Stomach (tissue), 9 donors: Measurements from ENCODE around the gene CECR2. TPM values are rescaled to one million over a fixed set of nuclear protein-coding genes. Genes with fewer than 3 reads are reported as not detected.

Source experiments
- DNase-seq, 2 donors: peaks; one replicate each; pipeline versions ENCODE4 v3.0.0 to v3.0.0-alpha.2; 2013 to 2019
- H3K27ac ChIP-seq, 5 donors: fragments of 200-600 bp in 4 of 5; sonication (generic) in 4 of 5; one replicate each; pipeline ENCODE4 v1.5.1; 2013 to 2019; ENCODE audit warnings: mild to moderate bottlenecking in 1 of 5, moderate library complexity in 1 of 5
- H3K27me3 ChIP-seq, 3 donors: fragments of 200-600 bp; sonication (generic); one replicate each; pipeline ENCODE4 v1.5.1; 2017 to 2019; ENCODE audit warnings: mixed run types in 1 of 3
- H3K36me3 ChIP-seq, 4 donors: fragments of 200-600 bp; sonication (generic); 1 replicate in 3 of 4; 2 replicates in 1 of 4; pipeline ENCODE4 v1.5.1; 2016 to 2019
- H3K4me1 ChIP-seq, 4 donors: fragments of 200-600 bp; sonication (generic); one replicate each; pipeline ENCODE4 v1.5.1; 2016 to 2019
- H3K4me3 ChIP-seq, 4 donors: fragments of 200-600 bp; sonication (generic) in 3 of 4; one replicate each; pipeline ENCODE4 v1.5.1; 2016 to 2019; ENCODE audit warnings: mild to moderate bottlenecking in 1 of 4
- H3K9me3 ChIP-seq, 4 donors: fragments of 200-600 bp; sonication (generic); one replicate each; pipeline ENCODE4 v1.5.1; 2016 to 2019
- CTCF ChIP-seq, 7 experiments: fragments of 450-650 bp in 4 of 7; fragments of 200-600 bp in 3 of 7; sonication (generic) in 3 of 7; IDR thresholded peaks; one replicate each; pipeline ENCODE4 v1.5.1; 2016 to 2019; ENCODE audit warnings: antibody characterized with exemption in 7 of 7, control low read depth in 2 of 7, mild to moderate bottlenecking in 1 of 7
- EP300 ChIP-seq: sonication (generic); formaldehyde crosslinking; IDR thresholded peaks from one replicate; pipeline ENCODE4 v1.6.1; 2017; ENCODE audit warnings: antibody characterized with exemption
- POLR2A ChIP-seq, 4 donors: fragments of 450-650 bp; IDR thresholded peaks; one replicate each; pipeline ENCODE4 v1.6.1; 2016; ENCODE audit warnings: antibody characterized with exemption in 4 of 4, control low read depth in 2 of 4, mild to moderate bottlenecking in 1 of 4, moderate library complexity in 1 of 4
- POLR2AphosphoS5 ChIP-seq, 3 donors: sonication (generic); formaldehyde crosslinking; IDR thresholded peaks; one replicate each; pipeline ENCODE4 v1.6.1; 2016; ENCODE audit warnings: antibody characterized with exemption in 3 of 3
- WGBS, 5 donors: extraction: QIAGEN DNeasy Blood & Tissue Kit in 3 of 5; methylation state at CpG; one replicate each; pipeline versions ENCODE4 v1.1.5 to v1.1.7; 2013 to 2018; 5-methylcytosine and 5-hydroxymethylcytosine counted together
- intact Hi-C: fragments of 100-400 bp; cut with DNase I; formaldehyde crosslinking; loops from one replicate; pipeline ENCODE4 v1.15.1; 2023; ENCODE audit warnings: low total_unique reads
- polyA plus RNA-seq, 3 donors: library from polyadenylated mRNA; stranded (reverse); fragments of 200-250 nt; gene quantifications; one replicate each; pipeline ENCODE4 v1.2.3, GENCODE V29; 2013
- total RNA-seq, 5 donors: library from RNA; depleted of rRNA; stranded (reverse); fragments of >200 nt; gene quantifications; one replicate each; pipeline versions ENCODE4 v1.1.0 to v1.2.3, GENCODE V29; 2014 to 2016
- donor health status: healthy with polysubstance abuse.
- donor health status: Bipolar disorder and iron deficiency.
- donor health status: healthy.

The CECR2 gene
- total and polyA plus RNA-seq, 8 donors, result 0.13 to 3.1 (median 0.44) TPM; not detected in 1

- H3K9me3 ChIP-seq, result no peaks in the 10 kb centered on the region
- TF ChIP-seq POLR2AphosphoS5 (IDR thresholded peaks at IDR 0.05) (no peak), POLR2A (IDR thresholded peaks at IDR 0.05) (no peak), CTCF (IDR thresholded peaks at IDR 0.05) (no peak), EP300 (no peak)
- no peaks in the 10 kb centered on the region for H3K27me3 ChIP-seq
- H3K27ac ChIP-seq, result no peak overlapping the region
- no peak overlapping the region for H3K4me3 ChIP-seq
- intact Hi-C loops, result no loop called here
- H3K36me3 ChIP-seq, result no peaks in the 10 kb centered on the region
- H3K4me1 ChIP-seq, result no peaks in the 10 kb centered on the region
- DNase-seq, result no peak
- 61 to 70% (median 66%) methylated on average over 3 of the region's 3 CpGs for WGBS, 5 donors
These were observed 123.0 kb downstream of the CECR2 start for GRCh38 chr22:17492247-17492646.

- Histone ChIP-seq H3K36me3 (no peaks in the 10 kb centered on the region), H3K4me1 (no peaks in the 10 kb centered on the region), H3K9me3 (no peaks in the 10 kb centered on the region), H3K4me3 (no peak overlapping the region), H3K27me3 (no peaks in the 10 kb centered on the region), H3K27ac (no peak overlapping the region)
- intact Hi-C loops, result no loop called here
- WGBS, 5 donors, result 85 to 97% (median 94%) methylated on average over 3 of the region's 3 CpGs
- DNase-seq, result no peak
- TF ChIP-seq POLR2A (IDR thresholded peaks at IDR 0.05), result no peak
- no peak for TF ChIP-seq EP300
- TF ChIP-seq CTCF (IDR thresholded peaks at IDR 0.05), result no peak
- no peak for TF ChIP-seq POLR2AphosphoS5 (IDR thresholded peaks at IDR 0.05)
These were observed 124.2 kb downstream of the CECR2 start for GRCh38 chr22:17493419-17493981.

- Histone ChIP-seq H3K4me1 (no peaks in the 10 kb centered on the region), H3K9me3 (no peaks in the 10 kb centered on the region), H3K36me3 (no peaks in the 10 kb centered on the region), H3K4me3 (no peak overlapping the region), H3K27ac (no peak overlapping the region), H3K27me3 (peaks cover 0 to 6% (median 0%) of the 10 kb centered on the region in 3 donors)
- 74 to 85% (median 79%) methylated on average over 5 of the region's 5 CpGs for WGBS, 5 donors
- intact Hi-C loops, result no loop called here
- DNase-seq, result no peak
- TF ChIP-seq POLR2AphosphoS5 (IDR thresholded peaks at IDR 0.05) (no peak), POLR2A (IDR thresholded peaks at IDR 0.05) (no peak), CTCF (IDR thresholded peaks at IDR 0.05) (no peak), EP300 (no peak)
These were observed 127.6 kb downstream of the CECR2 start for GRCh38 chr22:17496841-17497240.

GRCh38 chr22:17501679-17502285, 132.5 kb downstream of the CECR2 start:
- WGBS, 5 donors, result 36 to 48% (median 41%) methylated on average over 12 of the region's 12 CpGs
- DNase-seq, result peak in 1 of 2 donors; percentile 88
- Histone ChIP-seq H3K4me1 (no peaks in the 10 kb centered on the region), H3K9me3 (no peaks in the 10 kb centered on the region), H3K4me3 (no peak overlapping the region), H3K27me3 (peaks cover 0 to 6% (median 0%) of the 10 kb centered on the region in 3 donors), H3K27ac (no peak overlapping the region), H3K36me3 (no peaks in the 10 kb centered on the region)
- intact Hi-C loops, result loop anchor here (10.0 kb wide), 1 partner anchor 327 kb away; no protein-coding TSS in a partner anchor
- TF ChIP-seq EP300 (no peak), CTCF (IDR thresholded peaks at IDR 0.05) (peak in 5 of 7 experiments; percentile 12 to 58 (median 44))
